Activated CD4-positive, CD25-positive, alpha-beta regulatory T cell treated with anti-CD3 and anti-CD28 coated beads, Interleukin-2, amount 50 U/mL, for 24 hours (primary cell): ENCODE results near the gene HAUS6.
"Not testable (repeated sequence)": the region's sequence is repeated elsewhere in the genome, so short reads cannot be mapped to it uniquely, and the experiment has no call there.

Experiments
- ATAC-seq, 2 donors: fragments of 150-1000 bp; cut with Tn5 transposase; one replicate each; pipeline ENCODE4 v1.10.0; 2021; ENCODE audit warnings: mild to moderate bottlenecking in 1 of 2, moderate library complexity in 1 of 2

The HAUS6 gene

GRCh38 chr9:19036611-19037010, 66.1 kb downstream of the HAUS6 start:
- ATAC-seq, result no peak

GRCh38 chr9:19033015-19033414, 69.7 kb downstream of the HAUS6 start, which contains the start of gene SAXO1:
Gene SAXO1 (minus strand): TSS chr9:19033209. CDS start chr9:19032908, 301 bp downstream.
- no peak for ATAC-seq

GRCh38 chr9:19032406-19032805, 70.3 kb downstream of the HAUS6 start:
- no peak for ATAC-seq

DNA sequence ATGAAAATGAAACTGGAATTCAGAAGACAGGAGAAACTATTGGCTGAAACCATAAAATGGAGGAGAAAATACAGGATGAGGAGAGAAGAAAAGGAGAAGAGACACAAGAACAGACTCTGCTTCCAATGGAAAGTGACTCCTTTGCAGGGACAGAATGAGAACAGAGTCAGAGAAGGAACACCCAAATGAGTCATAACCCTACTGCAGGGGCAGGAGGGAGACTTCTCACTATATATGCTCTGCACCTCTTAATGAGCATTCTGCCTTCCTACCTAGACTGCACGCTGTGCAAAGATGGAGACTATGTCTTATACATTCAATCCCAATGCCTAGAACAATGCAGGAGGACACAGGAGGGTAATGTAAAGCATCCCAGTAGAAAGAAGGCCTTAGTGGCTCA, 71.8 kb downstream of the HAUS6 start:
- ATAC-seq, result no peak

GRCh38 chr9:19028835-19029451, 73.8 kb downstream of the HAUS6 start:
- ATAC-seq, result no peak

DNA sequence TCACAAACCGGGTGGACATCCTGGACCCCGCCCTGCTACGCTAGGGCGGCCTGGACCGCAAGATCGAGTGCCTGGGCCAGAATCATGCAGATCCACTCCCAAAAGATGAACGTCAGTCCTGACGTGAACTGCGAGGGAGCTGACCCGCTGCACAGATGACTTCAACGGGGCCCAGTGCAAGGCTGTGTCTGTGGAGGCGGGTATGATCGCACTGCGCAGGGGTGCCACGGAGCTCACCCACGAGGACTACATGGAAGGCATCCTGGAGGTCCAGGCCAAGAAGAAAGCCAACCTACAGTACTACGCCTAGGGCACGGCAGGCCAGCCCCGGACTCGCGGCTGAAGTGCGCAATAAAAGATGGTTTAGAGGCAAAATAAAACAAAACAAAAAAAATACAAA, 74.9 kb downstream of the HAUS6 start:
- ATAC-seq, result no peak

- ATAC-seq, result no peak
These were observed 76.3 kb downstream of the HAUS6 start for GRCh38 chr9:19026375-19026774.

- ATAC-seq, result no peak
These were observed 79.6 kb downstream of the HAUS6 start for GRCh38 chr9:19023078-19023477.

DNA sequence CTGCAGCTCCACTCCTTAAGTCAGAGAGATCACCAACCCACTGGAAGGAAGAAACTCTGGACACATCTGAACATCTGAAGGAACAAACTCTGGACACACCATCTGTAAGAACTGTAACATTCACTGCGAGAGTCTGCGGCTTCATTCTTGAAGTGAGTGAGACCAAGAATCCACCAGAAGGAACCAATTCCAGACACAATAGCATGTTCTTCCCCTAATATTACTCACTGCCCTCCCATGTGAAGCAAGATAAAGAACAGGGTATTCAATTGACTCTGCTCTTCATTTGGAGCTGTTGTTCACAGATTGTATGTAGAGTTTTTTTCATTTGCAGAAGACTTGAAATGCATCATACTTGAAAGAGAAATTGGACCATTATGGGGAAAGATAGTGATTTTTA, 80.5 kb downstream of the HAUS6 start:
- ATAC-seq, result no peak

DNA sequence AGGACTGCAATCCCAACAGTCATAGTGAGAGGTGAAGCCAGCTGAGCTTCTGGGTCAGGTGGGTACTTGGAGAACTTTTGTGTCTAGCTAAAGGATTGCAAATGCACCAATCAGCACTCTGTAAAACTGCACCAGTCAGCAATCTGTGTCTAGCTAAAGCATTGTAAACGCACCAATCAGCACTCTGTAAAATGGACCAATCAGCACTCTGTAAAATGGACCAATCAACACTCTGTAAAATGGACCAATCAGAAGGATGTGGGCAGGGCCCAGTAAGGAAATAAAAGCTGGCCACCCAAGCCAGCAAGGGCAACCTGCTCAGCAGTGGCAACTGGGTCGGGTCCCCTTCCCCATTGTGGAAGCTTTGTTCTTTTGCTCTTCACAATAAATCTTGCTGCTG, 81.1 kb downstream of the HAUS6 start:
- ATAC-seq, result not testable (repeated sequence)

GRCh38 chr9:19020886-19021455, 81.7 kb downstream of the HAUS6 start:
- ATAC-seq, result no peak

GRCh38 chr9:19018201-19018600, 84.5 kb downstream of the HAUS6 start:
- ATAC-seq, result no peak

DNA sequence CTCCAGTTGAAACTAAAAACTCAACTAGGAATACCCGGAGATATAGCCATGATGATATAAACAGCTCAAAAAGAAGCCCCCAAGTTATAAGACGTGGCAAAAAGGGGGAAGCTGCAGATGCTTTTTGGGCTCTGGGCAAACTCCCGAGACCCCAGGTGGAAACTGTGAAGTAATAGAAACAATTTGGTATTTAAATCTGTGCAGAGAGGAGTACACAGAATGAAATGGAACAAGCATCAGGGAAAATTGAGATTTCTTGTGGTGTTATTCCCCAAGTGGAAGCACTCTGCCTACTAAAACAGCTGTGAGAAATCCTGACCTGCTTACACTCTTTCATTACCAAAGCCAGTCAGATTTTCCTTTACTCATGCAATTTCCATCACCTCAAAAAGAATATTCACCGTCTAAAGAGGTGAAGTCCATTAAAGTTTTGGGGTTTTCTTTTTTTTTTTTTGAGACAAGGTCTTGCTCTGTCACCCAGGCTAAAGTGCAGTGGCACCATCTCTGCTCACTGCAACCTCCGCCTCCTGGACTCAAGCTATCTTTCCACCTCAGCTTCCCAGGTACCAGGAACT, 93.2 kb downstream of the HAUS6 start:
- ATAC-seq, result no peak
